ENCODE measurements around the gene PPP2R5C.

Gene PPP2R5C

DNA sequence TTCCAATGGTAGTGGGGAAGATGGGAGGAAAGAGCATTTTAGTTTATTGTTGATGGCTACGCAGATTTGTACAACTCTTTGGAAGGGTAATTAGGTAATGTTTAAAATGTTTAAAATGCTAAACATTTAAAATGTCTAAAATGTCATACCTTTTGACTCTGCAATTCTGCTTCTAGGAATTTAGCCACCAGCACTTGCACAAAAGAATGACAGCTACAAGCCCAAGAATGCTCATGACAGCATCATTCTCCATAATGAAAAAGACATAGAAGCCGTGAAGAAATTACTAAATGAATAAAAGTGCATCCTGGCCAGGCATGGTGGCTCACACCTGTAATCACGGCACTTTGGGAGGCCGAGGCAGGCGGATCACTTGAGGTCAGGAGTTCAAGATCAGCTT, 182.9 kb downstream of the PPP2R5C start:
- Histone ChIP-seq H4K12ac (ENCODE audit: low read depth, low read length) (no peak overlapping the region), H3K27ac (ENCODE audit: low read depth, low read length) (no peak overlapping the region), H3K9me3 (ENCODE audit: insufficient read depth, low read depth, low read length) (peaks cover 2% of the 10 kb centered on the region), H2BK12ac (ENCODE audit: low read length) (no peak overlapping the region), H3K4me3 (ENCODE audit: low read depth, low read length) (no peak overlapping the region), H2BK120ac (ENCODE audit: insufficient read depth, low read length, poor library complexity) (no peak overlapping the region), H3K36me3 (ENCODE audit: control insufficient read depth in 1 of 2, insufficient read depth in 2 of 2, low read length in 2 of 2) (no peaks in the 10 kb centered on the region), H3K4me2 (ENCODE audit: low read length) (no peak overlapping the region), H3K79me2 (ENCODE audit: control insufficient read depth, insufficient read depth, low read length, poor library complexity) (peaks cover 9% of the 10 kb centered on the region), H3K4ac (ENCODE audit: low read depth, low read length) (no peak overlapping the region), H3K27me3 (ENCODE audit: insufficient read depth, low read length) (no peaks in the 10 kb centered on the region), H4K8ac (ENCODE audit: low read depth, low read length) (no peak overlapping the region), H3K14ac (ENCODE audit: low read length) (no peak overlapping the region), H3K9ac (ENCODE audit: low read length) (no peak overlapping the region), H3K79me1 (ENCODE audit: low read length) (peaks cover 12% of the 10 kb centered on the region), H2AFZ (ENCODE audit: insufficient read depth, low read length, poor library complexity) (no peak overlapping the region), H2BK5ac (ENCODE audit: low read depth, low read length, poor library complexity) (no peak overlapping the region), H3K23ac (ENCODE audit: low read length) (no peak overlapping the region), H3K18ac (ENCODE audit: low read length) (no peak overlapping the region), H2AK5ac (ENCODE audit: low read length) (no peak overlapping the region), H3K4me1 (ENCODE audit: control insufficient read depth in 1 of 2, insufficient read depth in 2 of 2, low read length in 2 of 2) (peaks cover 6 to 8% of the 10 kb centered on the region in 2 experiments), H4K91ac (ENCODE audit: low read depth, low read length) (no peak overlapping the region)
- no CpG with 5 or more reads among the region's 5 CpGs for WGBS (ENCODE audit: extremely low coverage, insufficient coverage, insufficient read length)
- peak; percentile 62 to 86 for DNase-seq

DNA sequence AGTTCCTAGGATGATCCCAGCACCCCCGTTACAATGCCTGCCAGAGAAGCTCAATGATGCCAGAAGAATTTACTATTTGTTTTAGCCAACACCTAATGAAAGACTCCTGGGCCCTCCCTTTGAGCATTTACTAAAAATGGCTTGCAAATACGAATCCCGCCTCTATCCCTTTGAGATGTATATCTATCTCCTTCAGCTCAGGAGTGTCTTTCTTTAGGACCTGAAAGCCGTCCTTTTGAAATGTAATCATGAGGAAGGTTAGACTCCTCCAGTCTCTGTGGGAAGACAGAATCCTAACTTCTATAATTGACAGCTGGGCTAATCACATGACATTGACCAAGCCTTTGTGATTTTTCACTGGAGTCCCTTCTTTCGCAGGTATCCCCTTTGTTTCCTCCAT, 183.7 kb downstream of the PPP2R5C start:
- Histone ChIP-seq H4K8ac (ENCODE audit: low read depth, low read length) (no peak overlapping the region), H3K14ac (ENCODE audit: low read length) (no peak overlapping the region), H2AK5ac (ENCODE audit: low read length) (no peak overlapping the region), H3K27me3 (ENCODE audit: insufficient read depth, low read length) (no peaks in the 10 kb centered on the region), H3K23ac (ENCODE audit: low read length) (no peak overlapping the region), H3K79me2 (ENCODE audit: control insufficient read depth, insufficient read depth, low read length, poor library complexity) (peaks cover 9% of the 10 kb centered on the region), H3K27ac (ENCODE audit: low read depth, low read length) (no peak overlapping the region), H3K4me3 (ENCODE audit: low read depth, low read length) (no peak overlapping the region), H3K79me1 (ENCODE audit: low read length) (peaks cover 12% of the 10 kb centered on the region), H3K4me1 (ENCODE audit: control insufficient read depth in 1 of 2, insufficient read depth in 2 of 2, low read length in 2 of 2) (peaks cover 6 to 8% of the 10 kb centered on the region in 2 experiments), H2BK12ac (ENCODE audit: low read length) (no peak overlapping the region), H3K4ac (ENCODE audit: low read depth, low read length) (no peak overlapping the region), H3K18ac (ENCODE audit: low read length) (no peak overlapping the region), H4K91ac (ENCODE audit: low read depth, low read length) (no peak overlapping the region), H2BK120ac (ENCODE audit: insufficient read depth, low read length, poor library complexity) (no peak overlapping the region), H3K9me3 (ENCODE audit: insufficient read depth, low read depth, low read length) (peaks cover 2% of the 10 kb centered on the region), H3K4me2 (ENCODE audit: low read length) (no peak overlapping the region), H3K36me3 (ENCODE audit: control insufficient read depth in 1 of 2, insufficient read depth in 2 of 2, low read length in 2 of 2) (no peaks in the 10 kb centered on the region), H3K9ac (ENCODE audit: low read length) (no peak overlapping the region), H2AFZ (ENCODE audit: insufficient read depth, low read length, poor library complexity) (no peak overlapping the region), H2BK5ac (ENCODE audit: low read depth, low read length, poor library complexity) (no peak overlapping the region), H4K12ac (ENCODE audit: low read depth, low read length) (no peak overlapping the region)
- no CpG with 5 or more reads among the region's 5 CpGs for WGBS (ENCODE audit: extremely low coverage, insufficient coverage, insufficient read length)
- no peak for DNase-seq

- peak overlapping the region; percentile 100 for H3K9ac ChIP-seq (ENCODE audit: low read length)
- WGBS (ENCODE audit: extremely low coverage, insufficient coverage, insufficient read length) = no CpG with 5 or more reads among the region's 8 CpGs
- DNase-seq = no peak
- peaks cover 12% of the 10 kb centered on the region for H3K79me1 ChIP-seq (ENCODE audit: low read length)
- H2BK120ac ChIP-seq (ENCODE audit: insufficient read depth, low read length, poor library complexity) = peak overlapping the region; percentile 32
- peaks cover 9% of the 10 kb centered on the region for H3K79me2 ChIP-seq (ENCODE audit: control insufficient read depth, insufficient read depth, low read length, poor library complexity)
- H3K23ac ChIP-seq (ENCODE audit: low read length) = no peak overlapping the region
- peak overlapping the region; percentile 87 for H3K14ac ChIP-seq (ENCODE audit: low read length)
- H3K27me3 ChIP-seq (ENCODE audit: insufficient read depth, low read length) = no peaks in the 10 kb centered on the region
- peaks cover 2% of the 10 kb centered on the region for H3K9me3 ChIP-seq (ENCODE audit: insufficient read depth, low read depth, low read length)
- H4K8ac ChIP-seq (ENCODE audit: low read depth, low read length) = peak overlapping the region; percentile 96
- peak overlapping the region; percentile 100 for H3K4me2 ChIP-seq (ENCODE audit: low read length)
- H2BK5ac ChIP-seq (ENCODE audit: low read depth, low read length, poor library complexity) = peak overlapping the region; percentile 68
- H3K36me3 ChIP-seq (ENCODE audit: control insufficient read depth in 1 of 2, insufficient read depth in 2 of 2, low read length in 2 of 2) = no peaks in the 10 kb centered on the region
- H2AFZ ChIP-seq (ENCODE audit: insufficient read depth, low read length, poor library complexity) = peak overlapping the region; percentile 46
- no peak overlapping the region for H2BK12ac ChIP-seq (ENCODE audit: low read length)
- peak overlapping the region; percentile 93 for H3K27ac ChIP-seq (ENCODE audit: low read depth, low read length)
- H4K12ac ChIP-seq (ENCODE audit: low read depth, low read length) = peak overlapping the region; percentile 86
- H3K18ac ChIP-seq (ENCODE audit: low read length) = peak overlapping the region; percentile 77
- H3K4me3 ChIP-seq (ENCODE audit: low read depth, low read length) = peak overlapping the region; percentile 90
- H3K4me1 ChIP-seq (ENCODE audit: control insufficient read depth in 1 of 2, insufficient read depth in 2 of 2, low read length in 2 of 2) = peaks cover 6 to 8% of the 10 kb centered on the region in 2 experiments
- H2AK5ac ChIP-seq (ENCODE audit: low read length) = peak overlapping the region; percentile 77
- peak overlapping the region; percentile 94 for H4K91ac ChIP-seq (ENCODE audit: low read depth, low read length)
- peak overlapping the region; percentile 76 for H3K4ac ChIP-seq (ENCODE audit: low read depth, low read length)
Observed at GRCh38 chr14:101947577-101947903, 186.0 kb downstream of the PPP2R5C start.

- Histone ChIP-seq H3K79me2 (ENCODE audit: control insufficient read depth, insufficient read depth, low read length, poor library complexity) (peaks cover 9% of the 10 kb centered on the region), H4K12ac (ENCODE audit: low read depth, low read length) (peak overlapping the region; percentile 87), H2AK5ac (ENCODE audit: low read length) (peak overlapping the region; percentile 78), H2BK5ac (ENCODE audit: low read depth, low read length, poor library complexity) (peak overlapping the region; percentile 70), H3K9ac (ENCODE audit: low read length) (peak overlapping the region; percentile 100), H4K8ac (ENCODE audit: low read depth, low read length) (peak overlapping the region; percentile 96), H3K4ac (ENCODE audit: low read depth, low read length) (peak overlapping the region; percentile 76), H3K27ac (ENCODE audit: low read depth, low read length) (peak overlapping the region; percentile 93), H4K91ac (ENCODE audit: low read depth, low read length) (peak overlapping the region; percentile 94), H3K9me3 (ENCODE audit: insufficient read depth, low read depth, low read length) (peaks cover 2% of the 10 kb centered on the region), H3K79me1 (ENCODE audit: low read length) (peaks cover 12% of the 10 kb centered on the region), H3K23ac (ENCODE audit: low read length) (no peak overlapping the region), H3K4me1 (ENCODE audit: control insufficient read depth in 1 of 2, insufficient read depth in 2 of 2, low read length in 2 of 2) (peaks cover 6 to 8% of the 10 kb centered on the region in 2 experiments), H3K27me3 (ENCODE audit: insufficient read depth, low read length) (no peaks in the 10 kb centered on the region), H2AFZ (ENCODE audit: insufficient read depth, low read length, poor library complexity) (peak overlapping the region; percentile 46), H3K36me3 (ENCODE audit: control insufficient read depth in 1 of 2, insufficient read depth in 2 of 2, low read length in 2 of 2) (no peaks in the 10 kb centered on the region), H3K4me2 (ENCODE audit: low read length) (peak overlapping the region; percentile 100), H3K4me3 (ENCODE audit: low read depth, low read length) (peak overlapping the region; percentile 90), H2BK120ac (ENCODE audit: insufficient read depth, low read length, poor library complexity) (peak overlapping the region; percentile 53), H3K18ac (ENCODE audit: low read length) (peak overlapping the region; percentile 77), H3K14ac (ENCODE audit: low read length) (peak overlapping the region; percentile 90), H2BK12ac (ENCODE audit: low read length) (no peak overlapping the region)
- peak; percentile 100 for DNase-seq
- WGBS (ENCODE audit: extremely low coverage, insufficient coverage, insufficient read length) = no CpG with 5 or more reads among the region's 53 CpGs
Observed at GRCh38 chr14:101947904-101948665, 186.6 kb downstream of the PPP2R5C start.
